NCI-H2107 treated with DMSO at 0.1 percent for 48 hours (cell line): ENCODE measurements around the gene DIRAS2.
"Not testable (repeated sequence)": the region's sequence is repeated elsewhere in the genome, so short reads cannot be mapped to it uniquely, and the experiment has no call there.

Source experiments
- DNase-seq: peaks from one replicate; lab custom pipeline; 2025; ENCODE audit not compliant: unreplicated experiment; lab: John Stamatoyannopoulos, UW

Gene DIRAS2, protein sequence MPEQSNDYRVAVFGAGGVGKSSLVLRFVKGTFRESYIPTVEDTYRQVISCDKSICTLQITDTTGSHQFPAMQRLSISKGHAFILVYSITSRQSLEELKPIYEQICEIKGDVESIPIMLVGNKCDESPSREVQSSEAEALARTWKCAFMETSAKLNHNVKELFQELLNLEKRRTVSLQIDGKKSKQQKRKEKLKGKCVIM

DNA sequence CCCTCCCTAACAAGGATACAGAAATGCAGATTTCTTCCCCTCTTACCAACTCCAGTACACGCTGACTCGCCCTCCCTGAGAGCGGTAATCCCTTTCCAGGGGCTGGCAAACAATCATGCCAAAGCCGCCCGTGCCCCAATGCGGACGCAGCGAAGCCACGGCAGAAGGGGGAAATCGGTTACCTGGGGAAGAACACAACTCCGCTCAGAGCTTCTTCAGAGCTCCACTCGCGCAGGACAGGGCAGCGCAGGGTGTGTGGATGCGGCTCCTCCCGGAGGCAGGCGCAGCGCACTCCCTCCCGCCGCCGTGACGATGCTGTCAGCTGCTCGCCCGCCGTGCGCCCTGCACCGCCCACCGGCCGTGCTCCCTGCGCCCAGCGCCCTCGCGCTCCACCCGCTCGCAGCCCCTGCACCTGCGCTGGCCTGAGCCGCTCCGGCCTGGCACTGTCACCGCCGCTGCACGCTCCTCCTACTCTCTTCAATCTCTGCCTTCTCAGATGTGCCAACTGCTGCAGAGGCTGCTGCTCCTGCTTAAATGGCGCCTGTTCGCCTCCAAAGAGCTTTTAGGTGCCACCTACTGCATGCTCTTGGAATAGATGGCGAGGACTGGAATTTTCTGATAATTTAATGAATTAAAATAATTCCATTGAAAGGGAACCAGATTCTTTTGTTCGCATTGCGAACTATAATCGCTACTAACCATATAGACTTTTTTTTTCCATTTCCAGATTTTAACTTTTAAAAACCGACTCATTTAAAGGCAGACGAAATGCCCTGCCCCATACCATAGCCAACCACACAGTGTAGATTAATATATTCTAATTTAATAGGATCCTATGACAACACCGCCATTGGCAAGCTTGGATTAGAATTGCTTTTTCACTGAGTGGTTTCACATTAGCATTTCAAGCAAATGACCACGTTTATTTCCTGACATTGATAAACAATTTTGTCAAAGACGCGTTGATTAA, at the start of gene DIRAS2:
TSS of gene DIRAS2 (minus strand) at position 255 of the 970 bp plus-strand sequence. CDS start 28,997 bp downstream, outside the sequence.
- DNase-seq = peak; percentile 85

DNA sequence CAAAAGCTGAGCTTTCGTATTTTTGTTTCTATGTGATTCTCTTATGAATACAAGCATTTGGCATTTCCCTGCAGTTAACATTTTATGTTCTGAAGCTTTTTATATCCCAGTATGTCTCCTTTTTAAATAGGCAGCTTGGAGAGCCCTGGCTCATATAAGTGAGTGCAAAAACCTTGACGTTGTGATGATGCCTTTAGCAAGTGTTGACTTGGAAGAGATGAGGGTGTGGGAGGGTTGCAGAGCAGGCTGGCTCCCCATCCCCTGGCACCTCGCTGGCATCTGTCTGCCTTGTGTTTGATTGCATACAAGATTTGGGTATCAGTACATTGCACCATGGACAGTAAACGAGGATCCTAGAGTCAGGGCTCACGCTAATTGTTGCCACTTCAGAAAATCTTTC, 42.1 kb upstream of the DIRAS2 start:
- DNase-seq = no peak

DNA sequence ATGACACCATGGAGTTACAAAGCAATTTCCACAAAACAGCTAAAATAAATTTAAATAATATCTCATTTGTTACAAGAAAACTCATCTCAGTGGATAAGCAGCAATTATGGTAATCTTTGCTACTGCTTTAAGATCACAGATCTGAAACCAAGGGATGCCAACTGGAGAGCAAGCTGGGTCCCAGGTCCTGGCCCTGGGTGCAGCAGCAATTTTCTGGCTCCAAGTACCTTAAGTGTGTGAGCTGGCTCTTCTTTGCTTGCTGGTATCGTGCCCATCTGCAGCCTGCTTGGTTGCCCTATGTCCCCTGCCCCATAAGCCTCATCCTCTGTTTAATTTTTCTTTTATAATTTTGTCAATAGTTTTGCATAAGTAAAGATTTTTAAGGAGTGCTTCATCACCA, 41.5 kb upstream of the DIRAS2 start:
- no peak for DNase-seq

DNA sequence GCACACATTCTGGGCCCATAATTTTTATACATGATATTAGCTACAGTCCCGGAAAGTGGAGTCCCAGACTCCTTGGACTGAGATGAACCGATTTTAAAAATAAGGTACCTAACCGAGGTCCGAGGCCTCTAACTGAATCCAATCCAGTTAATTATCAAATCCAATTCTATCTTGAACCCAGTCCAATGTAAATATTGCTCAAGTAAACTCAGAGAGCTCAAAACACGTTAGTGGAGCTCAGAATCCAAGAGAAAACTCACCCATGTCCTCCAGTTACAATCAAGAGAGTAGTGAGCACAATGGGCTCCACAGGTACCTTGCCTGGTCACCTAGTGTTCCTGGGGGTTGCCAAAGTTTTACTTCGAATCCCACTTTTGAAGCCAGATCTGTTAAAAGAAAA, 37.9 kb upstream of the DIRAS2 start:
- no peak for DNase-seq

DNA sequence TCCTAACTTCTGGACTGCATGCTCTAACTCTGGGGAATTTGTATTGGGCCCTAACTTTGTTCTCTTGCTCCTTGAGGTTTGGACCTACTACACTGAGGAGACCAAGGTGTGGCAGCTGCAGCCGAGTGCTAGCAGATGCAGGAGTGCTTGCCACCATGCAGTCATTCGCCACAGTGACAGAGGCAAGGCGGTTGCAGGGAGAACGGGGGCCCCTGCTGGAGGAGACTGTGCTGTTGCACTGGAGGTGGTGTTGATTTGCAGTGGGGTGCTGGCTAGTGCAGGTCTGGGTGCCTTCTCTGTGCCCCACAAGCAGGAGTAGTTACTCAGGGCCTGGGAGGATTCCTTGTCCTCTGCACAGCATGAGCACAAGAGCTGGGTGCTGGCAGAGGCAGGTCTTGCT, 22.4 kb upstream of the DIRAS2 start:
- no peak for DNase-seq

DNA sequence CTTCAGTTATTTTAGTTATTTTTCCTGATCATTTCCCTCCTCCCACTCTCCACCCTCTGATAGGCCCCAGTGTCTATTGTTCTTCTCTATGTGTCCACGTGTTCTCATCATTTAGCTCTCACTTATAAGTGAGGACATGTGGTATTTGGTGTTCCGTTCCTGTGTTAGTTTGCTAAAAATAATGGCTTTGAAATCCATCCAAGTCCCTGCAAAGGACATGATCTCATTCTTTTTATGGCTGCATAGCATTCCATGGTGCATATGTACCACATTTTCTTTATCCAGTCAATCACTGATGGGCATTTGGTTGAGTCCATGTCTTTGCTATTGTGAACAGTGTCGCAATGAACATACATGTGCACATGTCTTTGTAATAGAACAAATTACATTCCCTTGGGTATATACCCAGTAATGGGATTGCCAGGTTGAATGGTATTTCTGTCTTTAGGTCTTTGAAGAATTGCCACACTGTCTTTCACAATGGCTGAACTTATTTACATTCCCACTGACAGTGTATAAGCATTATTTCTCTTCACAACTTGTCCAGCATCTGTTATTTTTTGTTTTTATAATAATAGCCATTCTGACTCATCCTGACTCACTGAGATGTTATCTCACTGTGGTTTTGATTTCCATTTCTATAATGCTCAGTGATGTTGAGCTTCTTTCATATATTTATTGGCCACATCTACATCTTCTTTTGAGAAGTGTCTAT, 17.2 kb upstream of the DIRAS2 start:
- no peak for DNase-seq

DNA sequence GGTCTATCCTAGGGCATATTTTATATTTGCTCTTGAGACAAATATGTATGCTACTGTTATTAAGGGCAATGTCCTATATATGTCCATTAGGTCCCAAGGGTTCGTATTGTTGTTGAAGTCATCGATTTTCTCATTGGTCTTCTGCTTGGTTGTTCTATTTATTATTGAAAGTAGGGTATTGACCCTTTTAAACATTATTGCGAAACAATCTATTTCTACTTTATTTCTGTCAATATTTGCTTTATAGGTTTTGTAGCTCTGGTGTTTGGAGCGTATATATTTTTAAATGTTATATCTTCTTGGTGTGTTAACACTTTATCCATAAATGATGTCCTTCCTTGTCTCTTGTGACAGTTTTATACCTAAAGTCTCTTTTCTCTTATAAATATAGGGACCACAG, 16.2 kb upstream of the DIRAS2 start:
- DNase-seq = no peak

DNA sequence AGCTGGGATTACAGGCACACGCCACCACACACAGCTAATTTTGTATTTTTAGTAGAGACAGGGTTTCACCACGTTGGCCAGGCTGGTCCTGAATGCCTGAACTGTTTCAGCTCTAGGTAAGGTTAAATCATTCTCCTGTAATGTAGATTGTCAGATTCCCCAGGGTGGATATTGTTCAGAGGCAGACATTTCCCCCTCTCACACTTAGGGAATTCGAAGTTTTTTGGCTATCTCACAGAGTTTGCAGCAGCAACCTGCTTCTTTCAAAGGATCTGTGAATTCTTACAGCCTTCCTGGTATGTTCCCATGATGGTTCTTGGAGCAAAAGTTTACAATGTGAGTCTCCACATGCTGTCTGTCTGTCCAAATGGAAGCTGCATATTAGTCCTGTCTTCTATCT, 15.6 kb upstream of the DIRAS2 start:
- no peak for DNase-seq

DNA sequence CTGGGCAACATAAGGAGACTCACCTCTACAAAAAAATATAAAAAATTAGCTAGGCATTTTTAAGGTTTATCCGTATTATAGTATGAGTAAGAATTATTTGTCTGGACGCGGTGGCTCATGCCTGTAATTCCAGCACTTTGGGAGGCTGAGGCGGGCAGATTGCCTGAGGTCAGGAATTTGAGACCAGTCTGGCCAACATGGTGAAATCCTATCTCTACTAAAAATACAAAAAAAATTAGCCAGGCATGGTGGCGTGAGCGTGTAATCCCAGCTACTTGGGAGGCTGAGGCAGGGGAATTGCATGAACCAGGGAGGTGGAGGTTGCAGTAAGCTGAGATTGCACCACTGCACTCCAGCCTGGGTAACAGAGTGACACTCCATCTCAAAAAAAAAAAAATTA, 14.3 kb upstream of the DIRAS2 start:
- DNase-seq = not testable (repeated sequence)

DNA sequence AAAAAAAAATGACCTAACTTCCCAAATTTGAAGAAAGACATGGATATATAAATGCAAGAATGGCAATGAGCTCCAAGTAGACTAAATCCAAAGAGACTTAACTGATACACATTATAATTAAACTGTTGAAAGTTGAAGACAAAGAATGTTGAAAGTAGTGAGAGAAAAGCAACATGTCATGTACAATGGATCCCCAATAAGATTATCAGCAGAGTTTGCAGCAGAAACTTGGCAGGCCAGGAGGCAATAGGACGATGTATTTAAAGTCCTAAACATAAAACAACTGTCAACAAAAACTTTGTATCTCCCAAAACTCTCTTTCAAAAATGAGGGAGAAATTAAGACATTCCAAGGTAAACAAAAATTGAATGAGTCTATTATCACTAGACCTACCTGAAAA, 8.6 kb upstream of the DIRAS2 start:
- DNase-seq = no peak

DNA sequence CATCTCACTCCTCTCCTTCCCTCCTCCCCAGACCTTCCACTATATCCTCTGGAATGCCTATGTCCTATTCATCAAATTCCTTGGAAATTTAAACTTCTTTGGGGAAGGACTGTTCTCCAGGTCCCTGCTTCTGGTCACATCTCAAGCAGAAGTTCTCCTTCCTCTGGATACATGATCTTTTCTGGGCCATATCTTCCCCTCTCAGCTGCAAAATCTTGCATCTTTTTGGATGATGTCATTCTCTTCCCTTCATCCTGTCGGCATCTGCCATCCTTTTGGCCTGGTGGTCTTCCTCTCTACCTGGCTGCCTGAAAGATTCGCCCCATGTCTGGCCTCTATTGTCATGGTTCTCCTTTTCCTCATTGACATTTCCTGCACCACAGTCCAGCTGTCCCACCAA, 5.2 kb upstream of the DIRAS2 start:
- DNase-seq = no peak

DNA sequence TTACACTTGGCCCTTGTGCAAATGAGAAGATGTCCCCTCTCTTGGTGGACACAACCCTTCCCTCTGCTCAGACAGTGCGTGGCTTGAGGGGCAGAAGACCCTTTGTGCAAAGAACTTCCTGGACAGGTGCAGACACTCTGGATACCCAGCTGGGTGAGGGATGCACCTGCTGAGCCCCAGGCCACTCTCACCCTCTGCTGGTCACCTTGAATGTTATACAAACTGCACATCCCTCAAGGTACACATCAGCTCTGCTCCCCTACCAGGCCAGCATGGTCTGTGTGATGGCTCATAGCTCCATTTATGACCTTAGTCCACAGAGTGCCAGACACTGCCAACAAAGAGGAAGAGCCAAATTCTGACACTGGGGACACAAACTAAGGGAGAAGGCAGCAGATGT, 3.1 kb upstream of the DIRAS2 start:
- DNase-seq = no peak

DNA sequence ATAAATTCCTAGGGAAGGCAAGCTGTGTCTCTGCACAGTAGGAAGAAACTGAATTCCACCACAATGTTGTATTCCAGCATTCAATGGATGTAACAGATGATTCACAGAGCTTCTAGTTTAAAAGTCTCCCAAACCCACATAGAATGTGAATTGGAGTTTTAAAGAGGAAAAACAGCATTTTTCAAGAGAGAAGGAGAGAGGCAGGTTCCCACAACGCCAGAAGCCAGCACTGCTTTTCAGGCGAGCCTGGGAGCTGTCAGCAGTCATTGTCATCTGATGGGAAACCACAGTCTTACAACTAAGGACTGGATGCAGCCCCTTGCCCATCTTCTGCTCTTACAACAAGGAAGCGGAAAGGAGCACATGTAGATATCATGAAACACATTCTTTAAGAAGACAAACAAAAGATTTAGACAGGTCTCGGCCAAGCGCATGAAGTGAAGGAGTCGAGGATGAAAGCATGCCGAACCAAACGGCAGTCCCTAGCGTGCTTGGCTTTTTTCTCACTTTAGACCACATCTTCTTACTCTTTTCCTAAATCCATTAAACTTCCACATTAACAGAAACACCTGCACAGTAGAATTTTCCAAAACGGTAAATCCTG, 638 bp downstream of the DIRAS2 start:
- DNase-seq = no peak

DNA sequence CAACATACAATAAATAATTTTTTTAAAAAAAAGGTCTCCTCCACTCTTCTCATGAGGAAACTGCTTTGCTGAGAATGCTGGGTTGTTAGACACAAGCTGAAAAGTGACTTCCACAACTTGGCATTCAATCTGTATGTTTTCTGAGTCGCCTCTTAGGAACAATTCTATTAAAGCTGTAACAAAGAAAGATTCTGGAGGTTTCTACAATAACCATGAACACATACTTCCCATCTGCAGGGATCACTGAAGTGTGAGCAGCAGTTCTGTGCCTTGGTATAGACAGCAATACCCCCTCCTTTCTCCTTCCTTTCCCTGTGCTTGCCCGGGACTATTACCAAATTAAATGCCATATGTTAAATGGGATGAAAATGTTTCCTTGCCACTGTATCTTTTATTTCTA, 1.5 kb downstream of the DIRAS2 start:
- no peak for DNase-seq

DNA sequence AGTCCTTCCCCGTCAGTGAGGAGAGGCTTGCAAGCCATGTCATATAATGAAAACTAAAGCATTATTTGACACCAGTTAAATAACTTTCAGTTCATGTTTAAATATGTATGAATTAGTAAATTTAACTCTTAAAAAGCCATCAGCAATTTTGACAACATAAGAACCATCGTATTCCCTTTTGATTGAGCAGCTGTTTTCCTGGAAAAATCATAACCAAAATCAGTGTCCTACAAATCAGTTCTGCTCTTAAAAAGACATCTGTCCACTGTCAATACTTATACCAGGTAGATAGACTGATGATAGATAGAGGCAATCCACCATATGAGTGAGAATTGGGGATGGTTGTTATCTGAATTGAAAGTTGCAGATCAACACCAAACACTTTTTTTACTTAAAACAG, 2.3 kb downstream of the DIRAS2 start:
- no peak for DNase-seq

DNA sequence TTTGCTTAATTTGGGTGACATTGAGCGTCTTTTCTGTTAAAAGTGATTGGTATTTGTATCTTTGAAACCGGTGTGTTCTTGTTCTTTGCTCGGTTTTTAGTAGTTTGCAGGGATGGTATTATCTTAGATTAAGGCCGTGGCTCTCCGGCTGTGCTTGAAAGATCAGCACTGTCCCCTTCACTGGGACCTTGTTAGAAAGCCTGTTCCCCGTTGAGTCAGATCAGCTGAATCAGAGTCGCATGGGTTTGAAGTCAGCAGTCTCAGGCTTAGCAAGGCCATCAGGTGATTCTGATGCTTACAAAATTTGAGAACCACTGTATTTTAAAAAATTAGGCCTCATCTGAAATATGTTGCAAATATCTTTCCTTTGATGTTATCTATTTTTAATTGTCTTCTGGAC, 5.0 kb downstream of the DIRAS2 start:
- no peak for DNase-seq

DNA sequence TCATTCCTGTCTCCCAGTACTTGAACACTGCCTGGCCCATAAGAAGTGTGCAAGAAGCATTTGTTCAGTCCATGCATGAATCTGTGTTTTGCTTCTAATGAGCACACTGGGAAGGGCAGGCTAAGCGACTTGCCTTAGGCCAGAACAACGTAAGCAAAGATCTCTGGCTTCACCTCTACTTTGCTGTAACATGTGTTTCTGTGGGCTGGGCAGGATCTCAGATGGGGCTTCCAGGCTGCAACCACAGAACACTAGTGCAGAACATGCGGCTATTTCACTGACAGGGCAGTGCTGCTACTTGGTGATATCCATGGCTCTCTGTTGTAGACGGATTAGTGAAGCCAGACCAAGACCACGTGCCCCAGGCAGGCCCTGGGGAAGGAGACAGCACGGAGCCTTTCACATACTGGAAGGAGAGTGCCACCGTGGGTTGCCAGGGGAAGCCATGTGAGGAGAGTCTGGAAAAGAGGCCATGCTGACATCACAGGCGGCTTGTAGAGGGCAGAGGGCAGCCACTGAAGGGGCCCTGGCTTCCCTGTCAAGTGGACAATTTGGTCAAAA, 9.9 kb downstream of the DIRAS2 start:
- DNase-seq = no peak

DNA sequence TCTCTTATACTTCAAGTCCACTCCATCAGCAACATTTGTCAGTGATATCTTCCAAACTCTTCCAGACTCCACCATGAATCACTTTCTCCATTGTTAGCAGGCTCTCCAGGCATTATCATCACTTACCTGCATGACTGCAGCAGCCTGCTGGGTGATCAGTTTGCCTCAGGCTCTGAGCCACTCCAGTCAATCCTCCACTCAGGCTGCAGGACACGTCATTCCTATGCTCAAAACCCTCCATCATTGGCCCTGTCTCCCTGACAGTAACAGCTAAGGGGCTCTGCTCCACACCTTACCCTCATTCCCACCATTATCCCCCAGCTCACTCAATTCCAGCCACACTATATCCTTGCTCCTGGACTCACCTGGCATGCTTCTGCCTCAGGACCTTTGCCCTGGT, 10.7 kb downstream of the DIRAS2 start:
- DNase-seq = no peak

DNA sequence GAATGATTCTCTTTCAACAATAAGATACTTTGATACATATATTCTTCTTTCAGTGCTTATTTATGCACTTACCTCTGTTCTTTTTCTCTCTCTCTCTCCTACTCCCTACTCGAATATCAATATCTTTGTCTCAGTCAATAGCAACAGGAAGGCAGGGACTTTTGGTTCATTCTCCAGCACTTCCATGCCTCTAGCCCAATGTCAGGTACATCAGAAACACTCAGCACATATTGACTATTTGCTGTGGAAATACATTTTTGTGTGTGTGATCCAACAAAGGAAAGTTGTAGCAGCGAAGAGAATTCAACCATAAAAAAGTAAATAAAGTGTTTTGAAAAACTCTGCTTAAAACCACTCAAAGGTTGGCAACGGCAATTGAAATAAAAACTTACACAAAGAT, 12.6 kb downstream of the DIRAS2 start:
- peak; percentile 4 for DNase-seq

DNA sequence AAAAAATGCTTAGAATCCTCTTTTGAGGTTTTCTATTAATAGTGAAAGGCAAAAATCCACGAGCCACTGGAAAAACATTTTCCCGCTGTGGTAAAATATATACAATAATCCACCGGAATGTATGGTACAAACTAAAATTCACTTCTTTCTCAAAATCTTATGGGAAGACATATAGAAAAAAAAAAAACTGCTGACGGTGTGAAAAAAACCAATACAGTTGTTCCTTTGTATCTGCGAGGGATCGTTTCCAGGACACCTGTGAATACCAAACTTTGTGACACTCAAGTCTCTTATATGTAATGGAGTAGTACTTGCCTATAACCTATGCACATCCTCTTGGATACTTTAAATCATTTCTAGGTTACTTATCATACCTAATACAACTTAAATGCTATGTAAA, 13.3 kb downstream of the DIRAS2 start:
- DNase-seq = no peak

DNA sequence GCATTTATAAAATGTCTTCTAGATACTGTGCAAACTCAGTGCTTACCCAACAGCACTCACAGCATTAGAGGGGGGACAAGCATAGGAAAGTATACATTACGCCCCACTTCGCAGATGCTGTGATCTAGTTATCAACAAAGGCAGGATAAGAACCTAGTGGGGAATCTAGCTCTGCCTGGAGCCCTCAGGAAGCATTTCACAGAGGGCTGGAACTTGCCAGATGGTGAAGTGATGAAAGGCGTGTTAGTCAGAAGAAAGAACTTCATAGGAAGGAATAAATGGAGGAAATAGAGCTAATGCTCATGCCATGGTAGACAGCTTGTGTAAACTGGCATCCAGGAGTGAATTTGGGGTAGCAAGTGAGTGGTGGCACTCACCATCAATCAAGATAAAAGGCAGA, 25.8 kb downstream of the DIRAS2 start:
- no peak for DNase-seq
